HEK293 (cell line): Measurements from ENCODE around the gene SERTAD3.

Experiments
- CTCF ChIA-PET: fragments of 350-600 bp; formaldehyde crosslinking; extraction: SDS; loops from one replicate; lab custom pipeline; 2021; ENCODE audit warnings: antibody characterized with exemption; lab: Yijun Ruan, JAX
- POLR2A ChIA-PET: fragments of 300-600 bp; formaldehyde crosslinking; extraction: SDS; loops from one replicate; lab custom pipeline; 2020; ENCODE audit warnings: antibody characterized with exemption, inconsistent platforms; lab: Yijun Ruan, JAX
- H3K27ac ChIP-seq: fragments of 200-500 bp; sonication (Bioruptor generic); 2 replicates; pipeline ENCODE4 v1.5.1; 2014; ENCODE audit warnings: low read depth, low read length, control low read depth, inconsistent platforms; ENCODE audit errors: extremely low read depth
- H3K36me3 ChIP-seq, 2 experiments: fragments of 200-500 bp in 1 of 2; sonication (Bioruptor generic) in 1 of 2; 1 replicate in 1 of 2; 2 replicates in 1 of 2; pipeline ENCODE4 v1.5.1; 2014 to 2017; ENCODE audit warnings: inconsistent platforms in 2 of 2, low read length in 2 of 2; ENCODE audit not compliant: control insufficient read depth in 2 of 2, insufficient read depth in 1 of 2
- H3K4me1 ChIP-seq: fragments of 200-500 bp; sonication (Bioruptor generic); 2 replicates; pipeline ENCODE4 v1.5.1; 2014; ENCODE audit warnings: mild to moderate bottlenecking, low read length, inconsistent platforms; ENCODE audit not compliant: control insufficient read depth, insufficient read depth
- H3K4me3 ChIP-seq: 2 replicates; pipeline ENCODE4 v1.5.1; 2011; ENCODE audit warnings: low read depth, mild to moderate bottlenecking, control low read depth, low read length, moderate library complexity
- H3K9me3 ChIP-seq: fragments of 200-500 bp; sonication (Bioruptor generic); 2 replicates; pipeline ENCODE4 v1.5.1; 2014; ENCODE audit warnings: low read depth, low read length, inconsistent platforms; ENCODE audit not compliant: control insufficient read depth, insufficient read depth
- PRDM1 ChIP-seq: fragments of 450-650 bp; formaldehyde crosslinking; IDR thresholded peaks from 2 replicates; pipeline ENCODE4; 2016; ENCODE audit warnings: missing biosample characterization, missing genetic modification characterization
- SP2 ChIP-seq: fragments of 450-650 bp; formaldehyde crosslinking; IDR thresholded peaks from 2 replicates; pipeline ENCODE4 v1.5.1; 2016; ENCODE audit warnings: missing biosample characterization, missing genetic modification characterization
- SP3 ChIP-seq: fragments of 450-650 bp; formaldehyde crosslinking; IDR thresholded peaks from 2 replicates; pipeline ENCODE4 v1.5.1; 2016; ENCODE audit warnings: missing biosample characterization, missing genetic modification characterization
- ZFHX2 ChIP-seq: fragments of 450-650 bp; formaldehyde crosslinking; conservative IDR thresholded peaks from 2 replicates; pipeline ENCODE4 v1.5.1; 2016; ENCODE audit warnings: missing biosample characterization, missing genetic modification characterization
- ZFP3 ChIP-seq: fragments of 450-650 bp; formaldehyde crosslinking; IDR thresholded peaks from 2 replicates; pipeline ENCODE4 v1.5.1; 2016; ENCODE audit warnings: low read depth, missing biosample characterization, missing genetic modification characterization
- ZNF221 ChIP-seq: fragments of 450-650 bp; formaldehyde crosslinking; IDR thresholded peaks from 2 replicates; pipeline ENCODE4 v1.5.1; 2017; ENCODE audit warnings: missing biosample characterization, missing genetic modification characterization, borderline replicate concordance
- ZNF324 ChIP-seq: fragments of 450-650 bp; formaldehyde crosslinking; IDR thresholded peaks from 2 replicates; pipeline ENCODE4 v1.5.1; 2016; ENCODE audit warnings: missing biosample characterization, missing genetic modification characterization
- ZNF335 ChIP-seq: fragments of 450-650 bp; formaldehyde crosslinking; conservative IDR thresholded peaks from 2 replicates; pipeline ENCODE4 v1.5.1; 2016; ENCODE audit warnings: missing biosample characterization, missing genetic modification characterization
- ZNF48 ChIP-seq: fragments of 450-650 bp; formaldehyde crosslinking; IDR thresholded peaks from 2 replicates; pipeline ENCODE4 v1.5.1; 2016; ENCODE audit warnings: missing biosample characterization, missing genetic modification characterization
- ZNF571 ChIP-seq: fragments of 450-650 bp; formaldehyde crosslinking; IDR thresholded peaks from 2 replicates; pipeline ENCODE4 v1.5.0; 2017; ENCODE audit warnings: missing biosample characterization, missing genetic modification characterization
- ZNF621 ChIP-seq: fragments of 450-650 bp; formaldehyde crosslinking; IDR thresholded peaks from 2 replicates; pipeline ENCODE4 v1.5.1; 2017; ENCODE audit warnings: missing biosample characterization, missing genetic modification characterization
- ZNF843 ChIP-seq: fragments of 450-650 bp; formaldehyde crosslinking; IDR thresholded peaks from 2 replicates; pipeline ENCODE4 v1.5.1; 2016; ENCODE audit warnings: missing biosample characterization, missing genetic modification characterization
- ZSCAN23 ChIP-seq: fragments of 450-650 bp; formaldehyde crosslinking; IDR thresholded peaks from 2 replicates; pipeline ENCODE4 v1.5.1; 2016; ENCODE audit warnings: missing biosample characterization, missing genetic modification characterization
- ZSCAN30 ChIP-seq: fragments of 450-650 bp; IDR thresholded peaks from 2 replicates; pipeline ENCODE4 v1.5.1; 2018; ENCODE audit warnings: missing biosample characterization, mild to moderate bottlenecking, missing genetic modification characterization, moderate library complexity
- TF ChIP-seq, protein P1 (sequence below): fragments of 450-650 bp; formaldehyde crosslinking; IDR thresholded peaks from 2 replicates; pipeline ENCODE4 v1.5.1; 2016; ENCODE audit warnings: missing biosample characterization, missing genetic modification characterization
- TF ChIP-seq, protein P2 (sequence below): fragments of 450-650 bp; formaldehyde crosslinking; IDR thresholded peaks from 2 replicates; pipeline ENCODE4 v1.5.1; 2016; ENCODE audit warnings: missing biosample characterization, missing genetic modification characterization
- TF ChIP-seq, protein P3 (sequence below): fragments of 450-650 bp; formaldehyde crosslinking; IDR thresholded peaks from 2 replicates; pipeline ENCODE4 v1.5.1; 2016; ENCODE audit warnings: missing biosample characterization, missing genetic modification characterization
- TF ChIP-seq, protein P4 (sequence below): fragments of 450-650 bp; formaldehyde crosslinking; IDR thresholded peaks from 2 replicates; pipeline ENCODE4 v1.5.1; 2017; ENCODE audit warnings: missing biosample characterization, missing genetic modification characterization
- TF ChIP-seq, protein P5 (sequence below): fragments of 450-650 bp; formaldehyde crosslinking; IDR thresholded peaks from 2 replicates; pipeline ENCODE4 v1.5.1; 2017; ENCODE audit warnings: missing biosample characterization, missing genetic modification characterization
- TF ChIP-seq, protein P6 (sequence below): sonication (generic); formaldehyde crosslinking; IDR thresholded peaks from 2 replicates; pipeline ENCODE4 v1.8.1; 2022; ENCODE audit warnings: mild to moderate bottlenecking, moderate library complexity, missing genetic modification reagents

SERTAD3 gene

DNA sequence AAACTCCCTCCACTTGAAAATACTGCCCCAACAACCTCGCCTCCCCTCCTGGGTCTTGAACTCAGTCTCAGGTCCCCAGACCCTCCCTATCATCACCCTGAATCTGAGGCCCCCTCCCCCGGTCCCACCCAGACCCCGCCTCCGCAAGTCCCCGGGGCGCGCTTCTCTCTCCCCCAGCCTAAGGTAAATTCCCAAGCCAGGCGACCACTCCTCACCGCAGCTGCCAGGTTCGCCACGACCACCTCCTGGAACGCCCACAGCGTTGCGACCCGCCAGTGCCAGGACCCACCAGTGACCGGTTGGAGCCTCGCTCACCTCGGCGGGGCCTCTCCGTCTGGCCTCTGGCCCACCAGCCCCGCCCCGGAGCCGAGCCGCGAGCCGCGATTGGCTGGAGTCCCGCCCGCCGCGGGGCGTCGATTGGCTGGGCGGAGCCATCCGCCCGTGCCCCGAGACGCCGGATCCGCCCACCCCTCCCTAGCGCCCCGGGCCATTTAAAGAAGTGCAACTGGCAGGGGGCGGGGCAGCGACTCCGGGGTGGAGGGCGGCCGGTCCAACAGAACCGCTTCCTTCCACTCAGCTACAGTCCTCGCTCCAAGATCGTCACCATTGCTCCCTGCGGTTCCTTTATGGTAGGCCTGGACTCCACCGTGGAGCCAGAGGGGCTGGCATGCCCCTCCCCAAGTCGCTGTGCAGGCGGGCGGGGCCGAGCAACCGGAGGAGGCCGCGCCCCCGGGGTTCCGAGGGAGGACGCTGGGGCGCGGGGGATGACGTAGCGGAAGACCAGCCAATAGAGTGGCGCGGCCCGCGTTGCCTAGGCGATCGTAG is at the start of gene SERTAD3 (continued):
- TF ChIP-seq, protein P1, sequence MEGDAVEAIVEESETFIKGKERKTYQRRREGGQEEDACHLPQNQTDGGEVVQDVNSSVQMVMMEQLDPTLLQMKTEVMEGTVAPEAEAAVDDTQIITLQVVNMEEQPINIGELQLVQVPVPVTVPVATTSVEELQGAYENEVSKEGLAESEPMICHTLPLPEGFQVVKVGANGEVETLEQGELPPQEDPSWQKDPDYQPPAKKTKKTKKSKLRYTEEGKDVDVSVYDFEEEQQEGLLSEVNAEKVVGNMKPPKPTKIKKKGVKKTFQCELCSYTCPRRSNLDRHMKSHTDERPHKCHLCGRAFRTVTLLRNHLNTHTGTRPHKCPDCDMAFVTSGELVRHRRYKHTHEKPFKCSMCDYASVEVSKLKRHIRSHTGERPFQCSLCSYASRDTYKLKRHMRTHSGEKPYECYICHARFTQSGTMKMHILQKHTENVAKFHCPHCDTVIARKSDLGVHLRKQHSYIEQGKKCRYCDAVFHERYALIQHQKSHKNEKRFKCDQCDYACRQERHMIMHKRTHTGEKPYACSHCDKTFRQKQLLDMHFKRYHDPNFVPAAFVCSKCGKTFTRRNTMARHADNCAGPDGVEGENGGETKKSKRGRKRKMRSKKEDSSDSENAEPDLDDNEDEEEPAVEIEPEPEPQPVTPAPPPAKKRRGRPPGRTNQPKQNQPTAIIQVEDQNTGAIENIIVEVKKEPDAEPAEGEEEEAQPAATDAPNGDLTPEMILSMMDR (tag by site-specific recombination): no peak
- peak; percentile 100 for TF ChIP-seq SP3 (tag by site-specific recombination)

DNA sequence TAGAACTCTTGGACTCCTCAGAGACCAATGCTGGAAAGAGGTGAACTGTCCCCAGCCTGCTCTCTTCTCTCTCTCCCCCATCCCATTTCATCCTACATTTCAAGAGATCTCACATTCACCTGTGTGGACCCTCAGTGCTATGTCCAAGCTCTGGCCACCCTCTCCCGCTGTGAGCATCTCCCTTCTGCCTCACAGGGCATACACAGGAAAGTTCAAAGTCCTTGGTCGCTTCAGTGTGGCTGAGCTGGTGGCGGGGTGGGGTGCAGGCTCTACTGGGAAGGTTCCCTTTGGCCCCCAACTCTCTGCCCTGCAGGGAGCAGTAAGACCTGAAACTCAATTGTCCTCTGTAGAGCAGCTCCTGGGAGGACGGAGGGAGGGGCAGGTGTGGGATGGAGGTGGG is 49.6 kb upstream of the SERTAD3 start:
- Histone ChIP-seq H3K4me1 (no peaks in the 10 kb centered on the region), H3K9me3 (no peaks in the 10 kb centered on the region; the same call in 1 of the 2 replicates), H3K27ac (no peak overlapping the region), H3K36me3 (no peaks in the 10 kb centered on the region; a peak in 1 of 3 replicates), H3K4me3 (no peak overlapping the region)
- ChIA-PET CTCF (interaction anchor here (0.7 to 1.9 kb wide), 5 partner anchors 11 to 54 kb away, joined by 4 to 5 read pairs (median 5); partner anchors contain the start of gene BLVRB), POLR2A (interaction anchor here (0.7 kb wide), 1 partner anchor 76 kb away, joined by 3 read pairs; no protein-coding TSS in a partner anchor)
- TF ChIP-seq, protein P2, sequence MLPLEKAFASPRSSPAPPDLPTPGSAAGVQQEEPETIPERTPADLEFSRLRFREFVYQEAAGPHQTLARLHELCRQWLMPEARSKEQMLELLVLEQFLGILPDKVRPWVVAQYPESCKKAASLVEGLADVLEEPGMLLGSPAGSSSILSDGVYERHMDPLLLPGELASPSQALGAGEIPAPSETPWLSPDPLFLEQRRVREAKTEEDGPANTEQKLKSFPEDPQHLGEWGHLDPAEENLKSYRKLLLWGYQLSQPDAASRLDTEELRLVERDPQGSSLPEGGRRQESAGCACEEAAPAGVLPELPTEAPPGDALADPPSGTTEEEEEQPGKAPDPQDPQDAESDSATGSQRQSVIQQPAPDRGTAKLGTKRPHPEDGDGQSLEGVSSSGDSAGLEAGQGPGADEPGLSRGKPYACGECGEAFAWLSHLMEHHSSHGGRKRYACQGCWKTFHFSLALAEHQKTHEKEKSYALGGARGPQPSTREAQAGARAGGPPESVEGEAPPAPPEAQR (tag by site-specific recombination): no peak
- TF ChIP-seq ZNF335 (tag by site-specific recombination) (no peak), ZNF843 (no peak), ZNF48 (tag by site-specific recombination) (no peak), ZNF324 (no peak), ZFP3 (tag by site-specific recombination) (no peak), ZNF221 (tag by site-specific recombination) (no peak), ZNF571 (no peak), SP2 (no peak), PRDM1 (no peak), ZNF621 (tag by site-specific recombination) (no peak), ZFHX2 (tag by site-specific recombination) (no peak), ZSCAN30 (no peak), ZSCAN23 (tag by site-specific recombination) (no peak)
- TF ChIP-seq, protein P3, sequence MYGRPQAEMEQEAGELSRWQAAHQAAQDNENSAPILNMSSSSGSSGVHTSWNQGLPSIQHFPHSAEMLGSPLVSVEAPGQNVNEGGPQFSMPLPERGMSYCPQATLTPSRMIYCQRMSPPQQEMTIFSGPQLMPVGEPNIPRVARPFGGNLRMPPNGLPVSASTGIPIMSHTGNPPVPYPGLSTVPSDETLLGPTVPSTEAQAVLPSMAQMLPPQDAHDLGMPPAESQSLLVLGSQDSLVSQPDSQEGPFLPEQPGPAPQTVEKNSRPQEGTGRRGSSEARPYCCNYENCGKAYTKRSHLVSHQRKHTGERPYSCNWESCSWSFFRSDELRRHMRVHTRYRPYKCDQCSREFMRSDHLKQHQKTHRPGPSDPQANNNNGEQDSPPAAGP (tag by site-specific recombination): no peak
- TF ChIP-seq, protein P4, sequence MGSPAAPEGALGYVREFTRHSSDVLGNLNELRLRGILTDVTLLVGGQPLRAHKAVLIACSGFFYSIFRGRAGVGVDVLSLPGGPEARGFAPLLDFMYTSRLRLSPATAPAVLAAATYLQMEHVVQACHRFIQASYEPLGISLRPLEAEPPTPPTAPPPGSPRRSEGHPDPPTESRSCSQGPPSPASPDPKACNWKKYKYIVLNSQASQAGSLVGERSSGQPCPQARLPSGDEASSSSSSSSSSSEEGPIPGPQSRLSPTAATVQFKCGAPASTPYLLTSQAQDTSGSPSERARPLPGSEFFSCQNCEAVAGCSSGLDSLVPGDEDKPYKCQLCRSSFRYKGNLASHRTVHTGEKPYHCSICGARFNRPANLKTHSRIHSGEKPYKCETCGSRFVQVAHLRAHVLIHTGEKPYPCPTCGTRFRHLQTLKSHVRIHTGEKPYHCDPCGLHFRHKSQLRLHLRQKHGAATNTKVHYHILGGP (tag by site-specific recombination): no peak
- TF ChIP-seq, protein P5, sequence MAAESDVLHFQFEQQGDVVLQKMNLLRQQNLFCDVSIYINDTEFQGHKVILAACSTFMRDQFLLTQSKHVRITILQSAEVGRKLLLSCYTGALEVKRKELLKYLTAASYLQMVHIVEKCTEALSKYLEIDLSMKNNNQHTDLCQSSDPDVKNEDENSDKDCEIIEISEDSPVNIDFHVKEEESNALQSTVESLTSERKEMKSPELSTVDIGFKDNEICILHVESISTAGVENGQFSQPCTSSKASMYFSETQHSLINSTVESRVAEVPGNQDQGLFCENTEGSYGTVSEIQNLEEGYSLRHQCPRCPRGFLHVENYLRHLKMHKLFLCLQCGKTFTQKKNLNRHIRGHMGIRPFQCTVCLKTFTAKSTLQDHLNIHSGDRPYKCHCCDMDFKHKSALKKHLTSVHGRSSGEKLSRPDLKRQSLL (tag by site-specific recombination): no peak
- TF ChIP-seq, protein P6, sequence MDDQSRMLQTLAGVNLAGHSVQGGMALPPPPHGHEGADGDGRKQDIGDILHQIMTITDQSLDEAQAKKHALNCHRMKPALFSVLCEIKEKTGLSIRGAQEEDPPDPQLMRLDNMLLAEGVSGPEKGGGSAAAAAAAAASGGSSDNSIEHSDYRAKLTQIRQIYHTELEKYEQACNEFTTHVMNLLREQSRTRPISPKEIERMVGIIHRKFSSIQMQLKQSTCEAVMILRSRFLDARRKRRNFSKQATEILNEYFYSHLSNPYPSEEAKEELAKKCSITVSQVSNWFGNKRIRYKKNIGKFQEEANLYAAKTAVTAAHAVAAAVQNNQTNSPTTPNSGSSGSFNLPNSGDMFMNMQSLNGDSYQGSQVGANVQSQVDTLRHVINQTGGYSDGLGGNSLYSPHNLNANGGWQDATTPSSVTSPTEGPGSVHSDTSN (CRISPR knock-in tag): no peak
